Activated CD8-positive, alpha-beta T cell treated with anti-CD3 and anti-CD28 coated beads for 36 hours (primary cell): Measurements from ENCODE around the gene SHTN1. TPM values are rescaled to one million over a fixed set of nuclear protein-coding genes. Genes with fewer than 3 reads are reported as not detected.

Experiments used
- ATAC-seq: fragments of 200-7000 bp; cut with Tn5 transposase; one replicate; pipeline ENCODE4 v1.10.0; 2021; ENCODE audit warnings: mild to moderate bottlenecking, moderate library complexity
- CTCF ChIA-PET: fragments of 350-600 bp; sonication (Branson Sonifier 250); formaldehyde crosslinking; loops from one replicate; lab custom pipeline; 2021; ENCODE audit warnings: antibody characterized with exemption; lab: Charles Lee
- POLR2A ChIA-PET: fragments of 350-600 bp; sonication (Branson Sonifier 250); formaldehyde crosslinking; loops from one replicate; lab custom pipeline; 2021; ENCODE audit warnings: antibody characterized with exemption; lab: Charles Lee
- DNase-seq: peaks from one replicate; pipeline ENCODE4 v3.0.0-alpha.2; 2020
- H3K27ac Mint-ChIP-seq: one replicate; pipeline ENCODE4 v1.8.0; 2021; ENCODE audit warnings: mild to moderate bottlenecking, mixed read lengths
- H3K27me3 Mint-ChIP-seq: one replicate; pipeline ENCODE4 v1.8.0; 2021; ENCODE audit warnings: mixed read lengths
- H3K36me3 Mint-ChIP-seq: one replicate; pipeline ENCODE4 v1.8.0; 2021; ENCODE audit warnings: low read depth, mixed read lengths
- H3K4me1 Mint-ChIP-seq: one replicate; pipeline ENCODE4 v1.8.0; 2021; ENCODE audit warnings: low read depth, mixed read lengths
- H3K4me3 Mint-ChIP-seq: one replicate; pipeline ENCODE4 v1.8.0; 2021; ENCODE audit warnings: mild to moderate bottlenecking, moderate library complexity, mixed read lengths
- H3K9me3 Mint-ChIP-seq: one replicate; pipeline ENCODE4 v1.8.0; 2021; ENCODE audit warnings: mixed read lengths
- intact Hi-C: fragments of 100-400 bp; cut with micrococcal nuclease; formaldehyde crosslinking; loops from one replicate; pipeline ENCODE4 v1.10.0; 2022
- total RNA-seq, 2 experiments: library from RNA; stranded (reverse); gene quantifications; one replicate each; pipeline ENCODE4 v1.2.3, GENCODE V29; 2021
- TF ChIP-seq, protein P1 (sequence below): fragments of 200-600 bp; IDR thresholded peaks from one replicate; pipeline ENCODE4 v1.8.0; 2022; ENCODE audit warnings: antibody characterized with exemption, mild to moderate bottlenecking

SHTN1 gene
- total RNA-seq, 2 experiments from 2014 or later, result not detected

DNA sequence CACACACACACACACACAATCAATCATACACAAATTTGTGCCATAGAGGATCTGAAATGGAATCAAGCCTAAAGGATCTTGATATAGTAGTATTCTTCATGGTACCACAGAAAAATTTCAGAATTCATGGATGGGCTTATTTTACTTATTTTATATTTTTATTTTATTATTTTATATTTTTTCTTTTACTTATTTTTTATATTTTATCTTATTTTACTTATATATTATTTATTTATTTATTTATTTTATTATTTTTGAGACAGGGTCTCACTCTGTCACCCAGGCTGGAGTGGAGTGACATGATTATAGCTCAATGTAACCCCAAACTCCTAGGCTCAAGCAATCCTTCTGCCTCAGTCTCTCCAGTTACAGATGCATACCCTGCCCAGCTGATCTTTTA, 16.7 kb downstream of the SHTN1 start:
- CTCF ChIA-PET, result no interaction called here
- no peak for ATAC-seq
- no peak overlapping the region for H3K27ac Mint-ChIP-seq
- no peaks in the 10 kb centered on the region for H3K4me1 Mint-ChIP-seq
- H3K4me3 Mint-ChIP-seq, result no peak overlapping the region
- peaks cover 1% of the 10 kb centered on the region for H3K27me3 Mint-ChIP-seq
- DNase-seq, result no peak
- intact Hi-C loops, result no loop called here
- POLR2A ChIA-PET, result no interaction called here
- no peaks in the 10 kb centered on the region for H3K36me3 Mint-ChIP-seq
- no peaks in the 10 kb centered on the region for H3K9me3 Mint-ChIP-seq
- TF ChIP-seq, protein P1, sequence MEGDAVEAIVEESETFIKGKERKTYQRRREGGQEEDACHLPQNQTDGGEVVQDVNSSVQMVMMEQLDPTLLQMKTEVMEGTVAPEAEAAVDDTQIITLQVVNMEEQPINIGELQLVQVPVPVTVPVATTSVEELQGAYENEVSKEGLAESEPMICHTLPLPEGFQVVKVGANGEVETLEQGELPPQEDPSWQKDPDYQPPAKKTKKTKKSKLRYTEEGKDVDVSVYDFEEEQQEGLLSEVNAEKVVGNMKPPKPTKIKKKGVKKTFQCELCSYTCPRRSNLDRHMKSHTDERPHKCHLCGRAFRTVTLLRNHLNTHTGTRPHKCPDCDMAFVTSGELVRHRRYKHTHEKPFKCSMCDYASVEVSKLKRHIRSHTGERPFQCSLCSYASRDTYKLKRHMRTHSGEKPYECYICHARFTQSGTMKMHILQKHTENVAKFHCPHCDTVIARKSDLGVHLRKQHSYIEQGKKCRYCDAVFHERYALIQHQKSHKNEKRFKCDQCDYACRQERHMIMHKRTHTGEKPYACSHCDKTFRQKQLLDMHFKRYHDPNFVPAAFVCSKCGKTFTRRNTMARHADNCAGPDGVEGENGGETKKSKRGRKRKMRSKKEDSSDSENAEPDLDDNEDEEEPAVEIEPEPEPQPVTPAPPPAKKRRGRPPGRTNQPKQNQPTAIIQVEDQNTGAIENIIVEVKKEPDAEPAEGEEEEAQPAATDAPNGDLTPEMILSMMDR, result no peak

DNA sequence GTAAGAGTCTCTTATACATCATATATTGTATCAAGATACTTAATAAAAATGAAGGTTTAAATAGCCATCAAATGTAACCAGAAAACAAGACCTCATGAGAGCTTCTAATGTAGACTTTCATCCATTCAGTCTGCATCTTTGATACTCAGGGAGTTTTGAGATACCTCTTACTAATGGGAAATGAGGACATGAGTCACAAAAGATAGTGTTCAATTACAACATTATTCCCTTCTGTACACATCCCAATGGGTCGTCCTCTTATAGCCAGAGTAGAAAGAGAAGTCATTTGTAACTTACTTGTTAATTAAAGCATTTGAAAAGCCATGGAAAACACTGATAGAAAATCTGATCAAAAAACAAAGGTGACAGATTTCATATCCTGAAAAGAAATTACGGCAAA, 19.4 kb downstream of the SHTN1 start:
- ATAC-seq, result no peak
- H3K4me3 Mint-ChIP-seq, result no peak overlapping the region
- no peaks in the 10 kb centered on the region for H3K4me1 Mint-ChIP-seq
- ChIA-PET CTCF (no interaction called here), POLR2A (no interaction called here)
- peaks cover 3% of the 10 kb centered on the region for H3K27me3 Mint-ChIP-seq
- H3K9me3 Mint-ChIP-seq, result no peaks in the 10 kb centered on the region
- DNase-seq, result no peak
- H3K27ac Mint-ChIP-seq, result no peak overlapping the region
- H3K36me3 Mint-ChIP-seq, result no peaks in the 10 kb centered on the region
- TF ChIP-seq, protein P1, result no peak
- intact Hi-C loops, result no loop called here

DNA sequence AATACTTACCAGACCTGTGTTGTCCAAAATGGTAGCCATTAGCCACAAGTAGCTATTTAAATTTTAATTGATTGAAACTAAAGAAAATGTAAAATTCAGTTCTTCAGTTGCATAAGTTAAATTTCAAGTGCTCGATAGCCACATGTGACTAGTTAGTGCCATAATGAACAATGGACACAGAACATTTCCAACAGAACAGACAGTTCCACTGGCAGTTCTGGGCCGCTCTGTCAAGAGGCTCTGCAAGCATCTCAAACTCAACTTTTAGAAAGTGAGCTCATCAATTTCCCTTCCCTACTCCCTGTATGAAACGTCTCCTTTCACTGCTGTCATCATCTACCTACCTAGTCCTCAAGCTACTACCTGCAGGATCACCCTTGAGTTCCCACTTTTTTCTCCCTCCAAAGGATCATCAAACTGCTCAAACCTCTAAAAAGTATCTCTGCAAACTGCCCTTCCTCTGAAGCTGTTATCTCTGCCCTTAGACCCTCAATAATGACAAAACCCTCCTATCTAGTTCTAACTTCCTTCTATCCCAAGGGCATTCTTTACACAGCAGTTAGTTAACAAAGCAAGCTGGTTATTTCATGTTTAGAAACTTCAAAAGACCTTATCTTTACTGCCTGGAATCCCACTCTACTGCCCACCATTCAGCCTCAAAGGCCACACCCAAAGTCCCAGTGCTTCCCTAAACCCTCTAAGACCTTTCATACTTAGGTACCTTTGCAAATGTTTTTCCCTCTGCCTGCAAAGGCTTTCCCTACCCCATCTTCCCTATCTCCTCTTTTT, 20.6 kb downstream of the SHTN1 start:
- ChIA-PET POLR2A (no interaction called here), CTCF (interaction anchor here (1.5 kb wide), 1 partner anchor 190 kb away, joined by 5 read pairs; no protein-coding TSS in a partner anchor)
- H3K4me3 Mint-ChIP-seq, result no peak overlapping the region
- DNase-seq, result no peak
- H3K9me3 Mint-ChIP-seq, result no peaks in the 10 kb centered on the region
- peaks cover 3% of the 10 kb centered on the region for H3K27me3 Mint-ChIP-seq
- intact Hi-C loops, result no loop called here
- H3K4me1 Mint-ChIP-seq, result no peaks in the 10 kb centered on the region
- ATAC-seq, result no peak
- no peaks in the 10 kb centered on the region for H3K36me3 Mint-ChIP-seq
- H3K27ac Mint-ChIP-seq, result no peak overlapping the region
- TF ChIP-seq, protein P1, result no peak

DNA sequence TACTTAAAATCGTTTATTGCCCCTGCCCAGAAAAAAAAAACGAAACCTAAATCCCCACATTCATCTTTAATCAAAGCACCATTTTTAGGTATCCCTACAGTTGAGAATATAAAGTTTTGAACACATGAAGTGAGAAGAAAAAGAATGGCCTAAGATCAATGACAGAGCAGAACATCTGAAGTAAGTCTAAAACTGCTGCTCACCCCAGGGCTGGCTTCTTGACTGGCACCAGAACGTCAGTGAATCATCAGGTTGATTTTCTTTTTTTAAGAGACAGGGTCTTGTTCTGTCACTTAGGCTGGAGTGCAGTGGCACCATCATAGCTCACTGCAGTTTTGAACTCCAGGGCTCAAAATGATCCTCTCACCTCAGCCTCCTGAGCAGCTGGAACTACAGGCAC, 24.9 kb downstream of the SHTN1 start:
- no peak overlapping the region for H3K4me3 Mint-ChIP-seq
- DNase-seq, result no peak
- peaks cover 9% of the 10 kb centered on the region for H3K27me3 Mint-ChIP-seq
- ChIA-PET POLR2A (no interaction called here), CTCF (no interaction called here)
- no peaks in the 10 kb centered on the region for H3K9me3 Mint-ChIP-seq
- no peak overlapping the region for H3K27ac Mint-ChIP-seq
- no peaks in the 10 kb centered on the region for H3K4me1 Mint-ChIP-seq
- no peak for ATAC-seq
- TF ChIP-seq, protein P1, result no peak
- intact Hi-C loops, result no loop called here
- H3K36me3 Mint-ChIP-seq, result no peaks in the 10 kb centered on the region

GRCh38 chr10:116978901-116979300, 26.1 kb downstream of the SHTN1 start:
- Mint-ChIP-seq H3K27me3 (peaks cover 9% of the 10 kb centered on the region), H3K4me1 (no peaks in the 10 kb centered on the region), H3K4me3 (no peak overlapping the region), H3K9me3 (no peaks in the 10 kb centered on the region), H3K36me3 (no peaks in the 10 kb centered on the region), H3K27ac (no peak overlapping the region)
- DNase-seq (no peak), ATAC-seq (no peak)
- ChIA-PET CTCF (no interaction called here), POLR2A (interaction anchor here (0.7 kb wide), 1 partner anchor 266 kb away, joined by 3 read pairs; no protein-coding TSS in a partner anchor)
- intact Hi-C loops, result no loop called here
- TF ChIP-seq, protein P1, result no peak
